ENCODE measurements around the gene SAFB2. TPM values are rescaled to one million over a fixed set of nuclear protein-coding genes. Genes with fewer than 3 reads are reported as not detected.

SAFB2 gene
- total RNA-seq, 1 donor from 2014 or later = 17.6 TPM

DNA sequence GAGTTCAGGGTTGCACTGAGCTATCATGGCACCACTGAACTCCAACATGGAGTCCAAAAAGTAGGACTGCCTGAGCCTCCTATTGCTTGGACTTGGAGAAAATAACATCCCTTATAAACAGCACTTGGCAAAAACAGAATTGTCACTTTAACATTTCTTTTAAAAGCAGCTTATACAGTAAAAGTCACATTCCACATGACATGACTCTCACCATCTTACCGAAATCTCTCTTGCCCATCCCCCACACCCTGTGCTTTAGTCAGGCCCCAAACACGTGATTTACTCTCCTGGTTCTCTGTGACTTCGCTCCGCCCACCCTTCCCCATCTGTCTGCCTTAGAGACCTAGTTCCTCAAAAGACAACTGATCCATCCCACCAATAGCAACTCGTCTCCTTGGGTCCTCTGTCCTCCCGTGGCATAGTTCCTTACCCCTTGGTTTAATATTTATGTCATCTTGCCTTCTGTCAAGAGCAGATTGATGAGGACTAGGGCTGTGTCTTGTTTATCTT lies 4.9 kb upstream of the SAFB2 start:
- no peak for DNase-seq (ENCODE audit: low read depth)
- no peak overlapping the region for H3K4me3 ChIP-seq (ENCODE audit: low read depth, low read length)
- TF ChIP-seq, protein P1, sequence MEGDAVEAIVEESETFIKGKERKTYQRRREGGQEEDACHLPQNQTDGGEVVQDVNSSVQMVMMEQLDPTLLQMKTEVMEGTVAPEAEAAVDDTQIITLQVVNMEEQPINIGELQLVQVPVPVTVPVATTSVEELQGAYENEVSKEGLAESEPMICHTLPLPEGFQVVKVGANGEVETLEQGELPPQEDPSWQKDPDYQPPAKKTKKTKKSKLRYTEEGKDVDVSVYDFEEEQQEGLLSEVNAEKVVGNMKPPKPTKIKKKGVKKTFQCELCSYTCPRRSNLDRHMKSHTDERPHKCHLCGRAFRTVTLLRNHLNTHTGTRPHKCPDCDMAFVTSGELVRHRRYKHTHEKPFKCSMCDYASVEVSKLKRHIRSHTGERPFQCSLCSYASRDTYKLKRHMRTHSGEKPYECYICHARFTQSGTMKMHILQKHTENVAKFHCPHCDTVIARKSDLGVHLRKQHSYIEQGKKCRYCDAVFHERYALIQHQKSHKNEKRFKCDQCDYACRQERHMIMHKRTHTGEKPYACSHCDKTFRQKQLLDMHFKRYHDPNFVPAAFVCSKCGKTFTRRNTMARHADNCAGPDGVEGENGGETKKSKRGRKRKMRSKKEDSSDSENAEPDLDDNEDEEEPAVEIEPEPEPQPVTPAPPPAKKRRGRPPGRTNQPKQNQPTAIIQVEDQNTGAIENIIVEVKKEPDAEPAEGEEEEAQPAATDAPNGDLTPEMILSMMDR (conservative IDR thresholded peaks at IDR 0.05; ENCODE audit: low read depth, low read length) = no peak

DNA sequence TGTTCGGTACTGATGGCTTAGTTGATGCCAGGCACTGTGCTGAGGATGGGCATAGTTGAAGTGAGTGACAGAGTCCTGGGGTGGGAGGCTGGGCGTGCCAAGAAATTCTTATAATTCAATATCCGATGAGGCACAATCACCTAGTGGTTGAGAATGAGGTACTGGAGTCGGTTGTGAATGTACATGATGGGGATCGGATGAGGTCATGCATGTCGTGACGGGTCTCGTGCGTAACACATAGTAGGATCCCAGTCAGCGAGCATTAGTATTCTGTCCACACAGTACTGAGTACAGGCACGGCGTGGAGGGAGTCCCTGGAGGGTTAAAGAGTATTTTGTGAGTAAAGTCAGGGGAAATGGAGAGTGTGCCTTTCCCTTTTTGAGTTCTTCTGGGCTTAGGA lies 3.1 kb upstream of the SAFB2 start:
- no peak for DNase-seq (ENCODE audit: low read depth)
- peak overlapping the region; percentile 97 for H3K4me3 ChIP-seq (ENCODE audit: low read depth, low read length)
- TF ChIP-seq, protein P1 (conservative IDR thresholded peaks at IDR 0.05; ENCODE audit: low read depth, low read length) = no peak

DNA sequence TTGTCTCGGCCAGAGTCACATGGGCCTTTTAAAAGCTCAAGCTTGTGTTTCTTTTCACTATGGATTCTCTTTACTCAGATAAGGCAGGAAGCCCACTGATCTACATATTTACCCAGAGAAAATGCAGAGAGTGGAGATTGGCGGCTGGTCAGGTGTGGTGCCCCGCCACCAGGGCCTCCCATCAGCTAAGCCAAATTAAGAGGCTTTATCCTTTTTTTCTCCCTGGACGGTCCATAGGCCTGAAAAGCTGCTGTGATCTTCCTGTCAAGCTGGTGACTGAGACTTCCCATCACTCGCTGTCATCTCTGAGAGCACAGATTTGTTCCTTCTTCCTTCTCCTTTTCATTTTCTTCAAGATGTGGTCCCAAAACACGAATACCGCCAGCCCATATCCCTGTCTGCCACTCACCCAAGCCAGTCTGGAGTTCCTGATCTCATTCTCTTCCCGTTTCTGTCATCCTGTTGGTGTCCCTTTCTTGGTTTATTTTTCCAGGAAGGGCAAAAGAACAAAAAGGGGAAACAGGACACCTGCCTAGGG lies 2.2 kb upstream of the SAFB2 start:
- TF ChIP-seq, protein P1 (conservative IDR thresholded peaks at IDR 0.05; ENCODE audit: low read depth, low read length) = no peak
- H3K4me3 ChIP-seq (ENCODE audit: low read depth, low read length) = peak overlapping the region; percentile 97
- no peak for DNase-seq (ENCODE audit: low read depth)

DNA sequence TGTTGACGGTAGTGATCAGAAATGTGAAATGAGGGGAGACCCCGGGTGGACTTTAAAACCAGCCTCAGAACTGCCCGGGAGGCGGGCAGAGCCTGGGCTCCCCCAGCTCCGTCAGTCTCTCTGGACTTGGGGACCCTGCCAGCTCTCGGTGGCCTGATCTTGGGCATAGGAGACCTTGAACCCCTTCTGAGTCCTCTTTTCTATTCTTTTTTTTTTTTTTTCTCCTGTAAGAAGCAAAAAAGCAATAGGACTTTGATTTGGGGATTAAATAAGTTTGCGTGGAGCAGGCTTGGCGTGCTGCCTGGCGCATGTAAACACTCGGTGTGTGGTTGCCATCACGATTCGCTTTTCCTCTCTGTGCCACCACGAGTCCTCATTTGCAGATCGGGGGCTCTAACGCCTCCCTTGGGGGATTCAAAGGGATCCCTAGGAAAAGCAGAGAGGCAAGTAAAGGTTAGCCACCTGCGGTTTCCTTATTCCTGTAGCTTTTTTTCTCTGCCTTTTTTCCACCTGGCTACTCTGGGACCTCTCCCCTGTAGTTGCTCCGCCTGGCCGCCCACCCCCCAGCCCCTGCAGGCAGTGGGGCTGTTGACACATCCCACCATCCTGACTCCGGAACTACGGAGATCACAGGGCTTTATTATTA lies 1.6 kb upstream of the SAFB2 start:
- peak overlapping the region; percentile 97 for H3K4me3 ChIP-seq (ENCODE audit: low read depth, low read length)
- DNase-seq (ENCODE audit: low read depth) = no peak
- TF ChIP-seq, protein P1 (conservative IDR thresholded peaks at IDR 0.05; ENCODE audit: low read depth, low read length) = no peak

DNA sequence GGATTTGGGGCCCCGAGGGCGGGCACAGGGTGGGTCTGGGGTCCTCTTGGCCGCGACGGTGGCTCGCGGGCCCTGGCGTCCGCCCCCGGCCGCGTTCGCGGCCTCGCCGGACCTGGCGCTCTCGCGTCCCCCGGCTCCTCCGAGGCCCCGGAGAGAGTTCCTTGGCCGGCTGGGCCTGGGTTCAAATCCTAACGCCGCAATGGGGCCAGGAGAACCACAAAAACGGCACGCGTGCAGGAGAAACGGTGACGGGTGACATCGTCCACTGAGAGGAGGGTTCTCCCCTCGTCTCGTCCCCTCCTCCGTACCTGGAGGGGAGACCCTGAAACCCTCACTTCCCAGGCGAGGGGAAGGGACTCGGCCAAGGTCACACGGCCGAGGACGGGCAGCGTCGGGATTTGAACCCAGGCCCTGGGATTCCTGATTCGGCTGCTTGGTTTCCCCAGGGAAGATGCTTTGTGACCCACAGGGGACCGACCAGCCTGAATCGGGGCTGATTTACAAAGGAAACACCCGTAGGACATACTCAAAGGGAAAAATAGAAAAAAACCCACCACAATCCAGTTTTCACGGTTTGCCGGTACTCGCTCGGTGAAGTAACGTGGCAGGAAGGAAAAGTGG lies 931 bp upstream of the SAFB2 start:
- TF ChIP-seq, protein P1 (conservative IDR thresholded peaks at IDR 0.05; ENCODE audit: low read depth, low read length) = no peak
- H3K4me3 ChIP-seq (ENCODE audit: low read depth, low read length) = peak overlapping the region; percentile 97
- DNase-seq (ENCODE audit: low read depth) = no peak

DNA sequence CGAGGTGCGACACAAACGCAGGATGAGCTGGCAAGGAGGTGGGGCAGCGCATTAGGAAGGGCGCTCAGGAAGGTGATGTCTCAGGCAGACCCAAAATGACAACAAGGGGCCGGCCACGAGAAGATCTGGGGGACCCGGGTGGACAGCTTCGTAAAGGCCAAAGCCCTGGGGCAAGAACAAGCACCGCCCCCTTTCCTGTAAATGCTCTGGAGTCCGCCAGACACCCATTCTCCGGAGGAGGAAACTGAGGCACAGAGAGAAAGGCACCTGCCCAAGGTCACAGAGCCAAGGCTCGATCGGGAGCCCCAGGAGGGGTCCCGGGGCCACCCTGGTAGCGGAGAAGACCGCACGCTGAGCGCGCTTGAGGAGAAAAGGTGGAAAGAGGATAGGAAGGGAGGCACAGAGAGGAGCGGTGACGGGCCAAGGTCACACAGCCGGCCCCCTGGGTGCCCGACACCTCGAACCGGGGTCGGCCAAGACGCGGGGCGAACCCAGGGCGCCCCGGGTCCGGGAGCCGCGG lies 571 bp downstream of the SAFB2 start:
- TF ChIP-seq, protein P1 (conservative IDR thresholded peaks at IDR 0.05; ENCODE audit: low read depth, low read length) = no peak
- H3K4me3 ChIP-seq (ENCODE audit: low read depth, low read length) = peak overlapping the region; percentile 97
- no peak for DNase-seq (ENCODE audit: low read depth)
